ENCODE data around the gene TFF2.

Gene TFF2

DNA sequence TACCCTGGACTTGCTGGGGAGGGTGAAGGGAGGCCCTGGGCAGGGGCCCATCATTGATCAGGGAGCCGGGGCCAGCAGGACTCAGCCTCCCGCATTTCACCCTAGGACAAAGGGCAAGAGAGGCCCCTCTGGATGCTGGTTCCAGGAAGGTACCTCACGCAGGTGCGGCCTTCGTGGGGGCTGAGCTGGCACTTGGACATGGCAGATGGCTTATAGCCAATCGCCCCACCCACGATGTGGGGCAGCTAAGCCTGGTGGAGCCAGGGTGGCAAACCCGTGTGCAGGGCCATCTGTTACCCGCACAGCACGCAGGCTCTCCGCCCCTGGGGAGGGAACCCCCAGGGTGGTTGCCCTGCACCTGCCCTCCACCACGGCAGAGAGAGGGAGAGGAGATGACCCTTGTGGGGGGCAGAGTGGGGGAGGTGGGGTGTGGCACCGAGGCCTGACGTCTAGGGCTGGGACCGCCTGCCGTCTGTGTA lies 38.1 kb downstream of the TFF2 start:
- no peaks in the 10 kb centered on the region for H4K20me1 ChIP-seq (ENCODE audit: insufficient read depth)
- no peak for TF ChIP-seq CTCF (conservative IDR thresholded peaks at IDR 0.05; ENCODE audit: low read depth, low read length)
- no peak overlapping the region for H3K27ac ChIP-seq
- no peak overlapping the region for H3K4me2 ChIP-seq
- H2AFZ ChIP-seq (ENCODE audit: low read depth): no peak overlapping the region
- H3K9ac ChIP-seq: no peak overlapping the region
- H3K4me3 ChIP-seq (IDR thresholded peaks at IDR 0.05; ENCODE audit: insufficient read depth, low read depth, low read length): no peak overlapping the region
- no peaks in the 10 kb centered on the region for H3K79me2 ChIP-seq (ENCODE audit: insufficient read depth, low read depth)
- H3K27me3 ChIP-seq (ENCODE audit: insufficient read depth, low read depth): peaks cover 27% of the 10 kb centered on the region; the same call in 1 of the 2 replicates
- no peaks in the 10 kb centered on the region for H3K36me3 ChIP-seq (ENCODE audit: insufficient read depth)
- no peaks in the 10 kb centered on the region for H3K4me1 ChIP-seq (ENCODE audit: low read depth, poor library complexity, severe bottlenecking)

DNA sequence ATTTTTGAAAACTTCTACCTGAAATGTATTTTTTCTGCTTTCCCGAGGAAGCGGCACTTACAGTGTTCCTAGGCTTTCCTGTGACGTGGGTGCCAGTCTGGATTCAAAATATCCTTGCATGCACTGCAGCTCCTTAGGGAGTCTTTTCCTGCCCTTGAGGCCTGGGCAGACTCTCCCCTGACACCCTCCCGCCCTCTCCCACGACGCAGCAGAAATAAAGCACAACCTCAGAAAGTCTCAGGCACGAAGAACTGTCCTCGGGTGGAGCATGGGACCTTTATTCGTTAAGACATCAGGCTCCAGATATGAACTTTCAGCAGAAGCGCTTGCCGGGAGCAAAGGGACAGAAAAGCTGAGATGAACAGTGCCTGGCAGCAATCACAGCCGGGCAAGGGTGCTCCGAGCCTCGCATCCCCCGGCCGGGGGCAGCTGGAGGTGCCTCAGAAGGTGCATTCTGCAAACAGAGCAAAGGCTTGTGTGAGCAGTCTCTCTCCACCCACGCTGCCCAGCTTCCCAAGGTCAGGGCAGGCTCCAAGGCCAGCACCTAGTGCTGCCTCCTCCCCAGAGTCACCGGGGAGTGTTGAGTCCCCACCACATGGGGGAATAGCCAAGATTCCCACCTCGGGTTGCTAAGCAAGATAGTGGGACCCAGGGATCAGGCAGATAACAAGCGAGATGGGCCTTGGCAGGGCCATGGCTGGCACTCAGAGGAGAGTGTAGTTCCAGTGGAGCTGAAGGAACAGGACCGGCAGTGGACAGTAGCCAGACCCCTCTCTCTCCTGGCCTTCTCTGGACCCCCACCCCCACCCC lies 38.8 kb downstream of the TFF2 start:
- Histone ChIP-seq H3K4me2 (no peak overlapping the region), H3K79me2 (ENCODE audit: insufficient read depth, low read depth) (no peaks in the 10 kb centered on the region), H3K27ac (no peak overlapping the region), H2AFZ (ENCODE audit: low read depth) (no peak overlapping the region), H3K27me3 (ENCODE audit: insufficient read depth, low read depth) (peaks cover 31% of the 10 kb centered on the region; the same call in 1 of the 2 replicates), H3K36me3 (ENCODE audit: insufficient read depth) (no peaks in the 10 kb centered on the region), H3K4me3 (IDR thresholded peaks at IDR 0.05; ENCODE audit: insufficient read depth, low read depth, low read length) (no peak overlapping the region), H3K9ac (no peak overlapping the region), H3K4me1 (ENCODE audit: low read depth, poor library complexity, severe bottlenecking) (no peaks in the 10 kb centered on the region), H4K20me1 (ENCODE audit: insufficient read depth) (no peaks in the 10 kb centered on the region)
- TF ChIP-seq CTCF (conservative IDR thresholded peaks at IDR 0.05; ENCODE audit: low read depth, low read length): no peak

- Histone ChIP-seq H3K27me3 (ENCODE audit: insufficient read depth, low read depth) (peaks cover 27% of the 10 kb centered on the region; the same call in 1 of the 2 replicates), H4K20me1 (ENCODE audit: insufficient read depth) (no peaks in the 10 kb centered on the region), H3K79me2 (ENCODE audit: insufficient read depth, low read depth) (no peaks in the 10 kb centered on the region), H3K36me3 (ENCODE audit: insufficient read depth) (no peaks in the 10 kb centered on the region), H3K27ac (no peak overlapping the region), H3K9ac (no peak overlapping the region), H3K4me3 (IDR thresholded peaks at IDR 0.05; ENCODE audit: insufficient read depth, low read depth, low read length) (no peak overlapping the region), H3K4me2 (no peak overlapping the region), H3K4me1 (ENCODE audit: low read depth, poor library complexity, severe bottlenecking) (no peaks in the 10 kb centered on the region), H2AFZ (ENCODE audit: low read depth) (no peak overlapping the region)
- no peak for TF ChIP-seq CTCF (conservative IDR thresholded peaks at IDR 0.05; ENCODE audit: low read depth, low read length)
Measured at GRCh38 chr21:42311160-42311559, 39.6 kb downstream of the TFF2 start.

- Histone ChIP-seq H3K4me3 (IDR thresholded peaks at IDR 0.05; ENCODE audit: insufficient read depth, low read depth, low read length) (no peak overlapping the region), H3K4me1 (ENCODE audit: low read depth, poor library complexity, severe bottlenecking) (no peaks in the 10 kb centered on the region), H2AFZ (ENCODE audit: low read depth) (no peak overlapping the region), H3K27me3 (ENCODE audit: insufficient read depth, low read depth) (peaks cover 25% of the 10 kb centered on the region; the same call in 1 of the 2 replicates), H4K20me1 (ENCODE audit: insufficient read depth) (no peaks in the 10 kb centered on the region), H3K36me3 (ENCODE audit: insufficient read depth) (no peaks in the 10 kb centered on the region), H3K4me2 (no peak overlapping the region), H3K9ac (no peak overlapping the region), H3K79me2 (ENCODE audit: insufficient read depth, low read depth) (no peaks in the 10 kb centered on the region), H3K27ac (no peak overlapping the region)
- TF ChIP-seq CTCF (conservative IDR thresholded peaks at IDR 0.05; ENCODE audit: low read depth, low read length): no peak
Measured at GRCh38 chr21:42310411-42311001, 40.3 kb downstream of the TFF2 start.
